ENCODE measurements around the gene KCNF1.

DNA sequence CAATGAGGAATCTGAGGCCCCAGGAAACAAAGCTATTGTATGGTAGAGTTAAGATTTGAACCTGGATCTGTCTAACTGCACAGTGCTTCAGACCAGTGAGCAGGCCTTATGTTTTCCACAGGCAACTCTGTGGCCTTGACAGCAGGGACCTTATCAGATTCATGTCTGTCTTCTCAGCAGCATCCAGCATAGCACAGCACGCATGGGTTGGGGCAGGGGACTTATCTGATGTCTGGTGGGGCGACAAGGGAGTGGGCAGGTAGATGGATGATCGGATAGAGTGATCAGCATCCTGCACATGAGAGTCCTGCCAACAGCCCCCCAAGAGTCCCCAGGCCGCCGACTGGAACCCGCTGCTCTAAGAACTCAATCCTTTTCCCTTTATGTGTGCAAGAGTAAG lies 28.7 kb upstream of the KCNF1 start:
- TF ChIP-seq TAF1 (IDR thresholded peaks at IDR 0.05; ENCODE audit: borderline replicate concordance, low read depth, low read length) (no peak), POLR2A (IDR thresholded peaks at IDR 0.05; ENCODE audit: low read depth, low read length) (no peak)

All from GM12892 (cell line).